GOT3 (cell line): ENCODE data around the gene RHEX.
A peak's percentile ranks its signal among the peaks of the same experiment; 100 is the strongest.

ENCODE experiments used
- DNase-seq: peaks from one replicate; lab custom pipeline; 2025; ENCODE audit warnings: mixed read lengths; lab: John Stamatoyannopoulos, UW

The RHEX gene

DNA sequence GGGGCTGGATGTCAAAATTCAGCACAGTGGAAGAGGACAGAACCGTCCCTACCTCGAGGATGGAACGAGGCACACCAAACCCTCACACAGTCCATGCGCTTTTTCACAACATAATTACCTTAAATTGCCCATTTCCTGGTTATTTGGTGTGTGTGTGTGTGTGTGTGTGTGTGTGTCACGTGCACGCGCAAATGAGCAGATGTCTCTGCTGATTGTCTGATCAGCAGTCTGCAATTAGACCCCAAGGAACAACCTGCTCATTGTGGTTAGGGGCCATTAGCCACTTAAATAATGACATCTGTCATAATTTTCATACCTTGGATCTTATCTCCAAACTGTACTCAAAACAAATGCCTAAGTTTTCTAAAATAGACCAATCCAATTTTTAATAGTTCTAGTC lies 41.1 kb downstream of the RHEX start:
- no peak for DNase-seq

DNA sequence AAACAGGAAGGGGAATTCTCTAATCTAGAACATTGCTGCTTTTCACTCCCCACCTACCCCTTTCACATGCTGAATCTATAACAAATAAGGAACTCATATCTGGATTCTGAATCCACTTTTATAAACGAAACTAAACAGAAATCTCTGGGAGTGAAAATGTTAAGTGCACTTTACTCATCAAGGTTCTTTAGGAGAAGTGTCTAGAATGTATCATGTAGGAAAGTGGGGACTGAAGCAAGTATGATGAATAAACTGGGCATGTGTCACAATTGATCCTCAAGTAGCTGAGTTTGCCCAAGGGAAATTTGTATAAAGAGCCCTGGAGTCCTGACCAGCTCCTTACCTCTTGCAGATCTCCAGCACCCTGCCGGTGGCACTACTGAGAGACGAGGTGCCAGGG lies 44.4 kb downstream of the RHEX start:
- no peak for DNase-seq

DNA sequence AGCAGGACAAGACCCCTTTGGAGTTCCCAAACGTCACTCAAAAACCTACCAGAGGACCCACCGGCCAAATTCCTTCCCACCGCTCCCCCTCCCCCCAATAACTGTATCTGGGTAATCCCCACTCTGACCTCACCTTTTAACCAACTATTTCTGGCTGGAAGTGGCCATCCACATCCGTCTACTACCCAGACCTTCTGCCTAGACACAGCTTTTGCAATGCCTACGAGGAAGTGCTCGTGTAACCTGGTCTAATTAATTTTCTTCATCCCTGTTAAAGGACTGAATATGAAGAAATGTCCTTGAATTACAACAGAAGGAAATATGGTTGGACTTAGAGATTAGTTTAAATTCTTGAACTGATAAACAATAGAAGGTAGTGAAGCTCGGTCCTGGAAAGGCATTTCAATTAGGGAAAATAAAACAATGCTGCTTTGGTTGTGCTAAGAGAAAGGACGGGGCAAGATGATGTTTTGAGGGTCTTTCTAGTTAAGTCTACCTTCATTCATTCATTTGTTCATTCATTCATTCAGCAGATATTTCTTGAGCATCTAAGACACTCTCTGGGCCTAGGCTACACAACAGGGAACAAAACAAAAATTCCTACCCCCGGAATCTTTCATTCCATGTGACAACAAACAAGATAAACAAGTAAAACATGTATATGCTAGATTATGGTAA lies 45.4 kb downstream of the RHEX start:
- DNase-seq, result no peak

DNA sequence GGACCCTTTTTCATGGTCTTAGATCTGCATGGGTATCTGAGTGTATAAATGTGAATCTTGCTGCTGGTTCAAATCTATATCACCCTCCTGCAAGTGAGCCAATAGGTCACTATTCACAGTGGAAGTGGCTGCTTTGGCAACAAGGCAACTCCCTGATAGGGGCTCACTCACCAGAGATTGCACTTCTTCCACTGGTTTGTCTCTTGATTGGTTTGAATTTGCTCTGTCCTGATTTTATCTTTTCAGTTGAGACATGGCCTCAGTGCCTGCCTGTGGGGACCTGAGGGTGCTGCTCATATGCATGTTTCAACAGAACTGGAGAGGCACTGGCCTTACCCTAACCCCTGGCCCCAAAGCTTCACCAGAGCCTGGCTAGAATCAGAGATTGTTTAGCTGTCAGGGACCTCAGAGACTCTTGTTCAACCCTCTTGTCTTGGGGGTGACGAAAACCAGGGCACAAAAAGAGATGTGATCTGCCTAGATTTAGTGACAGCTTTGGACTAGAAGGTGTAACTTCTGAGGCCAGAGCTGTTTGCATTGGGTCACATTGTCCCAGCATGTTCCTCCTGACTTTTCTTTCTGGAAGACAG lies 47.3 kb downstream of the RHEX start:
- no peak for DNase-seq

DNA sequence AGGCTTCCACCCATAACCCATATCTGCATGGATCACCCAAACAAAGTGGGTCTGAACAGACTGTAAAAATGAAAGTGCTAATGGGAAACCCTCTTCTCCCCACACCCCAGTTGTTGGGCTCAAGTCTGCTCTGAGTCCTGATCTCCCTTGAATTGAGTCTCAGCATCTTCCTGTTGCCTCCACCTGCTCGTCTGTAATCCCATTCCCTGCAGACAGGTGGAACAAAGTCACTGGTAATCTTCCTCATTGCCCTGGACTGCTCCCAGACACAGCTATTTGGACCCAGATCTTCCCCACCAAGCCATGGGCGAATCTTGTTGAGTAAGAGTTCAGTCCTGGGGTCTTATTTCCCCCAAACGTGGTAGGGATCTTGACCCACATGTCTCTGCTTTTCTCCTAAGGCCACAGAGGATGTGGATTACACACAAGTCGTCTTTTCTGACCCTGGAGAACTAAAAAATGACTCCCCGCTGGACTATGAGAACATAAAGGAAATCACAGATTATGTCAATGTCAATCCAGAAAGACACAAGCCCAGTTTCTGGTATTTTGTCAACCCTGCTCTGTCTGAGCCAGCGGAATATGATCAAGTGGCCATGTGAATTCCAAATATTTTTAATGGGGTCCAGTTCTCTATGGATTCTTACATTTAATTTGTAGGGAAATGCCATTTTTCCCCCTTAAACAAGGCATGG lies 48.5 kb downstream of the RHEX start:
- DNase-seq, result no peak

DNA sequence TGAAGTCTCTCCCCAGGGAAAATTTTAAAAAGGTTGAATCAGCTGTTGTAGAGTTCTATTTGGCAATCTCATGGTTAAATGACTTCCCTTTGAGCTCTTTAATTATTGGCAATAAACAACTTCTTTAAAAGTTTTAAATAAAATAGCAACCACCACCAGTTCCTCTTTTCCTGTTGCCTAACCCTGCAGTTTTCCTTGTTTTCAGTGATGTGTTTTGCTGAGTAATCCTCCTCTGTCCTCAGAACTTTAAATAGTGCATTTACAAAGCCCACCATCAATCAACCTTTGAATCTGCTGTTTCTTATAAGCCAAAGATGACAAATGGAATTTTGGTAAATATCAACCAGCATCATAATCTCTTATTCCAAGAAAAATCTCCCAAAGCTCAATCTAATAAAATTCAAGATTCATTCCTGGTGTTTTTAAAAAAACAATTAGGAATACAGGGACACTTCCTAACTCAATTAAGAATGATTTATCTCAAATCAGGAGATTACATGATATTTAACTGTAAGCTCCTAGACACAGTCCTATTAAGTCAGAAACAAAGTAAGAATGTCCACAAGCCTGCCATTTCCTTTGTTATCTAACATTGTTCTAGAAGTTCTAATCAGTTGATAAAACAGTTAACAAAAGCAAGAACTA lies 49.4 kb downstream of the RHEX start:
- DNase-seq, result no peak

DNA sequence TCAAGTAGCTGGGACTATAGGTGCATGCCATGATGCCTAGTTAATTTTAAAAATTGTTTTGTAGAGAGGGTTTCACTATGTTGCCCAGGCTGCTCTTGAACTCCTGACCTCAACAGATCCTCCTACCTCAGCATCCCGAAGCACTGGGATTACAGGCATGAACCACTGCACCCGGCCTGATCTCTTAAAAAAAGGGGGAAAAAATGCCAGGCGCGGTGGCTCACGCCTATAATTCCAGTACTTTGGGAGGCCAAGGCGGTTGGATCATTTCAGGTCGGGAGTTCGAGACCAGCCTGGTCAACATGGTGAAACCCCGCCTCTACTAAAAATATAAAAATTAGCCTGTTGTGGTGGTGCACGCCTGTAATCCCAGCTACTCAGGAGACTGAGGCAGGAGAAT lies 51.0 kb downstream of the RHEX start:
- no peak for DNase-seq

DNA sequence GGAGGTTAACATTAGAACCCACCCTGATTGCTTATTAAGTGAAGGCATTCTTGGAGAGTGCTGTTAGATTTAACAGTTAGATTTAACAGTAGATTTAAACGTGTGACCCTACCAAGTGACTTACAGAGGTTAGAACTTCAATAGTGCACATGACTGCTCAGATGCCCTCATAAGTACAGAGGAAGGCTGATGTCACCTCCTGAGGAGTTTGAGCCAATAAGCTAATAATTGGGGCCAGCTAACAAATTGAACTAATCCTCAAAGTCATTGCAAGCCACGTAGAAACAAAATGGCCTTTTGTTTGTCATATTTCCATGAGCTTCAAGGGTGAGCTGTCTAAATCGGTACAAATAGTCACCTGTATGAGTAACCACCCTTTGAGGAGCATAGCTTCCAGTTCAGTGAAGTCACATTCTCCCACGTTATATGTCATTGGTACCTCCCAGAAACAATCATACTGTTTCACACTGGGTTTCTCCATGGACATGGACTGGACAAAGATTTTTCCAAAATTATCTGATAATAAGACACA lies 52.6 kb downstream of the RHEX start:
- DNase-seq, result no peak

DNA sequence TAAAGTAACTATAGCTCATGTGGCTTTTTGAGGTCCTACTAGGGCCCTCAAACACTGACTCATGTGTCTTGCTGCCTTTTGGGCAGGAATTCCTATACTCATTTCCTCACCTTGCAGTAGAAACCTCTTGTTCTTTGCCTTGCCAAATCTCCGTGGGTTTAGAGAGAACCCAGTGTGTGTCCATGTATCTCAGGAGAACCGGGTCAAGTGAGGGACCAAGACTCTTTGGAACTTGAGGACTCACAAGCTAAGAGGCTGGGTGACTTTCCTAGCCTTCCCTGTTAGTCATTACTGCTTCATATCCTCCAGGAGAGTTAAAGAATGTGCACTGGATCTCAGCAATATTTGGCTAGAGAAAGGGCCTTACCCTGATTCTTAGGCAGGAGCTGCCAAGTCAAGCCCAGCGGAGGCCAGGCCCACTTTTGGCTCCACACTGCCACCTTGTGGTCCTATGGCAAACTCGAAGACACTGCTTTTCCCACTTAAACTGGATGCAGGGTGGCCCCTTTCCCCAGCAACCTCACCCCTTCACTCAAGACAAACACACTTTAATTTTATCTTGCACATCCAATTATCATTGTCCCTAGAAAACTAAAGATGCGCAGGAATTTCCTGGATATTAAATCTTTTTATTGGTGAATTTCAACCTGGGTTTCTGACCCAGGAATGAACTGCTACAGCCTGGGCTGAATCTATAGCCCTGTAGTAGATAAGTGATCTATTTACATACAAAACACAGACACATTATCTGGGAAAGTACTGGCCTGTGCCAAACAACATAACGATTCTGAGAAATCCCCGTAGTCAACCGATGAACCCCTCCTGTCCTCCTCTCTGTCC lies 53.6 kb downstream of the RHEX start:
- DNase-seq, result peak; percentile 52

DNA sequence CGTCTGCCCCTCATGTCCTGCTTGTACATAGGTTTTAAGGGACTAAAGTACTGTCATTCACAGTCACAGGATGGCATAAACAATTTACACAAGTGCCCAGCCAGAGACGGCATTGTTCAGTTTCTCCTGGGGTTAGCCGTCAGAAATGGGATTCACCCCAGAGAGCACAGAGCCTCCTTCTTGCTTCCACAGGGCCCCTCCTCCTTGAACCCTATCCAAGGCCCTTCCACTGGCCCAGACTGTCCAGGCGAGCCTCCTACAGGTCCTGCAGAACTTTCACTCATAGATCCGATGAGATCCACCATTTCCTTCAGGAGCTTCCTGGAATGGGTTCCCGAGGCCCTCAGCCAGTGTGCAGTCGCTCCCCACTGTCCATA lies 54.2 kb downstream of the RHEX start:
- DNase-seq, result no peak

DNA sequence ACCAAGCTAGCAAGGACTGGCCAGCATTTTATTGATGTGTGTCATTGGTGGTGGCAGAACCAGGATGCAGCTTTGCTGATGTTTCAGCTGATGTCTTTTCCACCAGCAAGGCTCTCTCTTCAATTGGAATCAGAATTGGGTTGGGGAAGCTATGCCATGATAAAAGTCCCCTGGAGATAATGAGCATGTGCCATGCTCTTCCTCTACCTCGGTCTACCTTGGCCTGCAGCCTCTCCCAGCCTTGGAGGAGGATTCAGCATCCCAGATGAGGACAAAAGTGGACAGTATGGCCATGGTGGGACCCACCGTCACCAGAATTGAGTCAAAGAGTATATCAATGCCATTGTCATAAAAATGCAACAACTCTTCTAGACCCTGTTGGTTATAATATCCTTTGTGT lies 55.7 kb downstream of the RHEX start:
- DNase-seq, result no peak

DNA sequence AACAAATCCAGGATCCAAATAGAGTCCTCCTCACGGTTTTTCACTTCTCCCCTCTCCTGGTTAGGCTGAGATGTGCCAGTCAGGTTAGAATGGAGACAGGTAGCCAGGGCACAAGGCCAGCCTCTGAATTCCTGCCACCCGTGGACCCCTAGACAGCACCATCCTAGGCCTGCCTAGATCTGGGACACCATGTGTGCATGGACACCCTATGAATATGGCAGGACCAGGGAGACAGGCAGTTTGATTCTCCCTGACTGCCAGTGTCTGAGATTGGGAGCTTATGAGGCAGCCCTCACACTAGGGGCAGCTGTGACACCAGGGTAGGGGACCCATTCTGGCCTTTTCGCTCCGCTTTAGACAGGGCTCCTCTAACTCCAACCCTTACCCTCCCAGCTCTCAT lies 56.7 kb downstream of the RHEX start:
- no peak for DNase-seq

DNA sequence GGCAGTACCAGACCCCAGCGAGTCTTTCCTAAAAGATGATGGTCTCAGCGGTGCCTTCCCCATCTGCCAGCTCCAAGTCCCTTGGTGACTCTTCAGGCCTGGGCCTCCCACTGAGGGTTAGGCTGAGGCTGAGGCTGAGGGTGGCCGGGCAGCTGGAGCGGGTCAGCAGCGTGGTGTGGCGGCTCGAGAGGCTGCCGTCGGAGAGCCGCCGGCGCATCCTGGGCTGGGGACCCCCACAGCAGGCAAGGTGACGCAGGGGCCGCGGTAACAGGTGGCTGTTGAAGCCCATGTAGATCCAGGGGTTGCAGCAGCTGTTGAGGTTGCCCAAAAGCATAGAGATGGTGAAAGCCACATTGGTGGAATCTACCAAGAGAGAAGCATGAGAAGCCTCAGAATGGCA lies 57.2 kb downstream of the RHEX start:
- no peak for DNase-seq

DNA sequence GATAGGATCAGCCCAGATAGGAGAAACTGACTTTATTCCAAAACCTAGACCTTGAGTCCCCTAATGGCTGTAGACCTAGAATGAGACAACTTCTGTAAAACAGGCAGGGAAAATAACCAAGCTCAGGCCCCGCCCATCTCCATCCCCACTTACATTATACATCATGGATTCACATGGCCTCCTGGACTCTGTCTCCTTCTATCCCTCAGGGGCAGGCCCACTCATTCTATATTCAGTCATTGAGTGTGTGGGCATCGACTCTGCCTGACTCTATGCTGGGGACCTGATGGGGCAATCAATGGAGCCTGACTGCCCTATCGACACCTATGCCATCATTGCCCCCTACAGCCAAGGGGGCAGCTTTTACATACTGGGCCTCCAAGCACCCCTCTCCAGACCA lies 57.8 kb downstream of the RHEX start:
- DNase-seq, result no peak

DNA sequence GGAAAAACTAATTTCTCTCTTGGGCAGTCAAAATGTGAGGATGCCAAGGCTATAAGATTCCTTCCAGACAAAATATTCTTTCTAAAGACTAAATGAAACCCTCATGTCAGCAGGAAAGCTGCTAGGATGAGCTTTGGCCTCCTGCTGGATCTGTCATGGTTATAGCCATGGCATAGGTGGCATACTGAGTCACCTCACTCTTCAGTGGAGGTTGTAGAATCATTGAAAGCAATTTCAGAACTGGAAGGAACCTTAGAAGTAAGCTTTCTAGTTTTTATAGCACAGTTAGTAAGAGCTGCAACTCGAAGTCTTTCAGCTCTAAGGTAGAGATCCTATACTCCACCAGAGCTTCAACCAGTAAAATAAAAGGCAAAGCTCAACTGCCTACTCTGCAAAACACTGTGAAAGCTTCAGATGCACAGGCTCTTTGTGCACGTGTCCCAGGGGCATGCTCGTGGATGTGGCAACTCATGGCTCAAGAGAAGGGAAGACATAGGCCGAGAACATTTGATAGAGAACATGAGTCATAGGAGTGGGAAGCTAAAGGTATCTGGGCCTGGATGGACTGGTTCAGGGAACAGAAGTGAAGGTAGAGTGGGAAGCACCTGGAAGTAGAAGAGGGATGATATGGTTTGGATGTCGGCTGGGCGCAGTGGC lies 58.4 kb downstream of the RHEX start:
- DNase-seq, result no peak

DNA sequence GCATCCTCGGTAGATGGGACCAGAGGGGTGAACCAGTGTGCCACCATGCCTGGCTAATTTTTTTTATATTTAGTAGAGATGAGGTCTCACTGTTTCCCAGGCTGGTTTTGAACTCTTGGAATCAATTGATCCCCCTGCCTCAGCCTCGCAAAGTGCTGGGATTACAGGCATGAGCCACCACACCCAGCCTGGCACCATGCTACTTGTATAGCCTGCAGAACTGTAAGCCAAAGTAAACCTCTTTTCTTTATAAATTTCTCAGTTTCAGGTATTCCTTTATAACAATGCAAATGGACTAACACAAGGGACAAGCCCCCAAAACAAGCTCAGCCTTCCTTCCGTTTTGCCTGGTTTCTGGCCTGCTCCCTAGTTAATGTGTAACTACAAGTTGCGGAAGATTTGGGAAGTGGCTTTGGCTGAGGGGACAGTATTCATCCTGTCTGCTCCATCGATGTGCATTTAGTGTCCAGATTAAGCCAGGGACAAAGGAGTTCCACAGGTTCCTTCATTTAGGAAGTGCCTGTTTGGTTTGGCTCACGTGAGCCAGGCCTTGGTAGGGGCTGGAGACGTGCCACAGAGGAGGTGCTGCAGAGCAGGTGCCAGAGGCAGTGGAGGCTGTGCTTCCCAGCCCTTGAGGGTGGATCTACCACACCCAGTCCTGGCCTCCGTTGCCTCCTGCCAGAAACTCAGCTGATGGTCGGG lies 59.8 kb downstream of the RHEX start:
- no peak for DNase-seq

DNA sequence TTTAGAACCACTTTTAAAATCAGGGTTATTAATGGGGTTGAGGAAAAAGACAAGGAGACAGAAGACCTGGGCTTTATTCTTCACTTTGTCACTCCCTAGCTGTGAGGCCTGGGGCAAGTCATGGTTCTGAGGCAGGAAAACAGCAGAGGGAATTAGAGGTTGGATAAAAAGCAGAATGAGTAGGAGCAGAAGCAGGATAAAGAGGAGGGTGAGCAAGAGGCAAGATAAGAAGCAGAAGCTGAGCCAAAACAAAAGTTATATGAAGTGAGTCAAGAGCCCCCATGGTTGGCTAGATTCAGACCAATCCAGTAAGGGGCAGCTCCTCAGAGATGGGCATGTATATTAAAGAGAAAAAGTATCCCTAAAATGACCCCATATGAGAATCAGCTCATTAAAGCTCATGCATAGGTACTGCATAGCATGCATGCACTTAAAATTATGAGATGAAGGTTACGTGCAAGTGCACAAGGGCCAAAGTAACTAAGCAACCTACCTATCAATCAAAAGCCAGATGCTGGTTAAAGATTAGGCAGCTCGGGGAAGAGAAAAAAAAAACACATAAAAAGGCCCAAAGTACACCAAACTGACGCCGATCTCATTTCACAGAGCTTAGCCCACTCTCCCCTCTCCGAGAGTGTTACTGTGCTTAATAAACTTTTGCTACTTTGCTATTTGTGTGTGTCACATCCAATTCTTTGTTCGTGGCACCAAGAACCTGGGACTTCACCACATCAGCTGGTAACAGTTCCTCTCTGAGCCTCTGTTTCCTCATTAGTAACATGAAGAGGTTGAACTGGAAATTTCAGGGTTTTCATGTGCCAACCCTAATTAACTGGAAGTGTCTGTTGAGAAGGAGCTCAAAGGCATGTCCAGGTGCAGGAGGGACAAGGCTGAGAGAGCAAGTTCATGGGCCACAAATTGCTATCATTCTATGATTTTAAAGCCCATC lies 62.0 kb downstream of the RHEX start:
- DNase-seq, result no peak

DNA sequence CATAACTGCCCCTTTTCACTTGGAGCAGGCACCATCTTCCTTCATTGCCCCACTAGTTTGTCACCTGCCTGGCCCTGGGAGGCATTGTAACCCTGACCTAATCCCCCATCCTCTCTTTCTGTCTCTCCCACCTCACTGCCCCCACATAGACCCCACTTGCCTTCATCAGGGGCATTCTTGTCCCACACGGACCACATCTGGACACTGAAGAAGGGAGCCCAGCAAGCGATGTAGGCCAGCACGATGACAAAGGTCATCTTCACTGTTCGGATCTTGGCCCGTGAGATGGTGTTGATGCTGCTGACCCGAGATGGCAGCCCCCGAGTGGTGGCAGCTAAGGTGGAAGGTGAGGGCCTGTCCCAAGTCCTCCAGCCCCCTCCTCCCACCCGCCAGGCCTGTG lies 62.8 kb downstream of the RHEX start:
- no peak for DNase-seq

DNA sequence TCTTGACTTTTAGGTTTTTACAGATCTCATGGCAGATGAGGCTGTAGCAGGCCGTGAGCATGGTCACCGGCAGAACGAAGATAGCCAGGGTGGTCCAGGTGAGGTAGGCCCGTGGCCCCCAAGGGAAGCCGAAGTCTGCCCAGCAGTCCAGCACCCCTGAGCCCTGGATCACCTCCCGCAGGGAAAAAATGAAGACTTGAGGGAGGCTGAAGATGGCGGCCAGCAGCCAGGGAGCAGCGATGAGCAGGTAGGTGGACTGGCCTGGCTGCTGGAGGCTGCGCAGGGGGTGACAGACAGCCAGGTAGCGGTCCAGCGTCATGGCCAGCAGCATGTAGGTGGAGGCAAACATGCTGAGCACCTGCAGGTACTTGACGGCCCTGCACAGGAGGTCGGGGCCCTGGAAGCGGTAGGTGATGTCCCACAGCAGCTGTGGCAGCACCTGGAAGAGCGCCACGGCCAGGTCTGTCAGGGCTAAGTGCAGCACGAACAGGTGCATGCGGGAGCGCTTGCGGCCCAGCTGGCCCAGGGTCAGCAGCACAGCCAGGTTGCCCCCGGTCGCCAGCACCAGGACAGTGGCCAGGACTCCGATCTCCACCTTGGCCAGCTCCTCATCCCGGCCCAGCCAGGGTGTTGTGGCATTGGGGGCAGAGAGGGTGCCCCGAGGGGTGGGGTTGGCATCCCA lies 63.4 kb downstream of the RHEX start:
- no peak for DNase-seq
